GM18861 (cell line): ENCODE results near the gene GRID2IP.
"Not testable (repeated sequence)": the region's sequence is repeated elsewhere in the genome, so short reads cannot be mapped to it uniquely, and the experiment has no call there.

Experiments
- ATAC-seq: cut with Tn5 transposase; IDR thresholded peaks from one replicate; pipeline ENCODE4 v1.9.1; 2021; ENCODE audit not compliant: unreplicated experiment

The GRID2IP gene

DNA sequence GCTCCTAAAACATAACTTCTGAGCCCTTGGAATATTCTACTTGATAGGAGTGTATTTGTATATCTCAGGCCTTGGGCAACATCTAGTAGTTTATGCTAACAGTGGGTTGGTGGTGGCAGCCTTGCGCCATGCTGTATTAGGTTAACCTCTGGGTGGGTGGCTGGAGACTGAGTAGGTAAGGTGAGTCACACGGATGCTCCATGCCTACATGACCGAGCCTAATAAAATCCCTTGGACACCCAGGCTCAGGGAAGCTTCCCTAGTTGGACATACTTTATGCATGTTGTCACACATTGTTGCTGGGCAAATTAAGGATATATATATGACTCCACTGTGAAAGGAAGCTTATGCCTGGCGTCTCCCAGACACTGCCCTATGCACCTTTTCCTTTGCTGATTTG, 97.5 kb downstream of the GRID2IP start:
- no peak for ATAC-seq

DNA sequence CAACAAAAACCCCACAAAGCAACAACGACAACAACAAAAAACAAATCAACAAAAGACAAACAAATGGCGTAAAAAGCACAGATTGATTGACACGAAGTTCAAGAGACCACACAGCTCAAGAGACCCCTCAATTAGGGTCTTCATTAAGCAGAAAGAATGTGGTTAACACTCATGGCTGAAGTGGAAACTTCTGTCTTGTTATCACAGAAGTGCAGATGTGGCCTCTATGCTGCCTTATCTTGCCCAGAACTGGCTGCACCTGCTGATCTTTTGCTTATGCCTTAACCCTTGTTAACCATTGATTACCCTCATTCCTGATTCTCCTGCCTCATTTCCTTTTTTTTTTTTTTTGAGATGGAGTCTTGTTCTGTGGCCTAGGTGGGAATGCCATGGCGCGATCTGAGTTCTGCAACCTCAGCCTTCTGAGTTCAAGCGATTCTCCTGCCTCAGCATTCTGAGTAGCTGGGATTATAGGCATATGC, 100.0 kb downstream of the GRID2IP start:
- ATAC-seq, result no peak

DNA sequence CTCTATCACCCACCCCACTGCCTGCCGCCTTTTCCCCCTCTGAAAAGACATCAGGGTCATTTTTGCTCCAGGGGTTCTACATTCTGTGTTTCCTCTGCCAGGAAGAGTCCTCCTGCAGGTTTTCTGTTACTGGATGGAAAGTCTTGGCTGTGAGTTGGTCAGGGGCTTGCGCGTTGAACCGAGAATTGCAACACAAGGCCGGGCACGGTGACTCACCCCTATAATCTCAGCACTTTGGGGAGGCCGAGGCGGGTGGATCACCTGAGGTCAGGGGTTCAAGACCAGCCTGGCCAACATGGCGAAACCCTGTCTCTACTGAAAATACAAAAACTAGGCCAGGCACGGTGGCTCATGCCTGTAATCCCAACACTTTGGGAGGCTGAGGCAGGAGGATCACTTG, 100.7 kb downstream of the GRID2IP start:
- not testable (repeated sequence) for ATAC-seq

DNA sequence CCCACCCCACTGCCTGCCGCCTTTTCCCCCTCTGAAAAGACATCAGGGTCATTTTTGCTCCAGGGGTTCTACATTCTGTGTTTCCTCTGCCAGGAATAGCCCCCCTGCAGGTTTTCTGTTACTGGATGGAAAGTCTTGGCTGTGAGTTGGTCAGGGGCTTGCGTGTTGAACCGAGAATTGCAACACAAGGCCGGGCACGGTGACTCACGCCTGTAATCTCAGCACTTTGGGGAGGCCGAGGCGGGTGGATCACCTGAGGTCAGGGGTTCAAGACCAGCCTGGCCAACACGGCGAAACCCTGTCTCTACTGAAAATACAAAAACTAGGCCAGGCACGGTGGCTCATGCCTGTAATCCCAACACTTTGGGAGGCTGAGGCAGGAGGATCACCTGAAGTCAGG, 101.4 kb downstream of the GRID2IP start:
- ATAC-seq, result not testable (repeated sequence)

DNA sequence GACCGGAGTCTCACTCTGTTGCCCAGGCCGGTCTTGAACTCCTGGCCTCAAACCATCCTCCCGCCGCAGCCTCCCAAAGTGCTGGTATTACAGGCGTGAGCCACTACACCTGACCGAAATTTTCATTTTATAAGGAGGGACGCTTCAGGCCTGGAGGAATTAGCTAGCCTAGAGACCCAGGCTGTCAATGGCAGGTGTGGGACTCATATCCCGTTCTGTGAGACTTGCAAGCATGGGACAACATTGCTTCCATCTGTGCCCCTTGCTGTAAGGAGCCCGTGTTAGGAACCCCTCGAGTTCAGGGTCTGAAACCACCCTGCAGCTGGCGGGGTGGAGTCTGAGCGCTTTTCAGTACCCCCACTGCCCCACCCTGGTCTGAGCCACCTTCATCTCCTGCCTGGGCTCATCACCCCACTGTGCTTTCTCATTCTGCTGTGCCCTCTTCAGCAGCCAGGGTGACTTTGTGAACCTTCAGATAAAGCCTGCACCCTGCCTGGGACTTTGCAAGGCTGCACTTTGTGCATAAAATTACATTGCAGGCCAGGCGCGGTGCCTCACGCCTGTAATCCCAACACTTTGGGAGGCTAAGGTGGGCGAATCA, 102.2 kb downstream of the GRID2IP start:
- no peak for ATAC-seq

DNA sequence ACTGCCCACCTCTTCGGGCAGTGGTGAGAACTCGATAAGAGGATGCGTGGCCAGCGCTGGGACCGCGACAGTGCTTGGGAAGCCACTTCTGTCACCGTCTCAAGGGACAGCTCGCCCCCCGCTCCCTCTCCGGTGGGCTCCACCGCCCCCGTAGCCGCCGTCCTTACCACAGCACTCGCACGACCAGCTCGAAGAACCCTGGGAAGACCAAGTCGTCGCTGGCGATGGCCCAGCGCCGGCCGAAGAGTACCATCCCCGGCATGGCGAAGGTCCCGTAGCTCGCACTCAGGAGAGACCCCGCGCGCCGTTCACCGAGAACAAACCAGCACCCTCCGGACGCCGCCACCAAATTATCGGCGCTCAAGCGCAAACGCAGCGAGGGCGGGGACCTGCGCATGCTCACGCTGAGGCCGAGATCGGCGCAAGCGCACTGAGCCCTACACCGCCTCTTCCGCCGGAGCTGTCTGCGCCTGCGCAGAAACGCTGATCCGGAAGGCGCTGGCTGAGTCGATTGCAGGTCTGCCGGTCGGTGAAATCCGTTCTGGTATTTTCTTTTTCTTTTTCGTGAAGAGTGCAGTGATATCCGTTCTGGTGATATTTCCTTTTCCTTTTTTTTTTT, 103.6 kb downstream of the GRID2IP start, which contains the start of gene DAGLB:
Gene DAGLB (minus strand): TSS at position 374 of the 619 bp plus-strand sequence. CDS start 112 bp downstream, at position 262.
- peak; percentile 65 for ATAC-seq
